Body of pancreas (tissue), 4 donors: ENCODE data around the gene BMERB1. TPM values are rescaled to one million over a fixed set of nuclear protein-coding genes. Genes with fewer than 3 reads are reported as not detected.

ENCODE experiments used
- ATAC-seq: fragments of 150-250 bp; one replicate; pipeline ENCODE4 v1.9.1; 2016
- DNase-seq, 4 donors: peaks; one replicate each; pipeline ENCODE4 v3.0.0-alpha.2; 2019
- H3K27ac ChIP-seq, 4 donors: fragments of 200-600 bp; sonication (generic); 1 replicate in 3 of 4; 2 replicates in 1 of 4; pipeline versions ENCODE4 v1.5.1 to v1.6.1; 2016 to 2019; ENCODE audit warnings: mild to moderate bottlenecking in 1 of 4, mixed read lengths in 1 of 4, moderate library complexity in 1 of 4
- H3K27me3 ChIP-seq, 2 donors: fragments of 200-600 bp; sonication (generic); one replicate each; pipeline ENCODE4 v1.6.0; 2016; ENCODE audit warnings: mild to moderate bottlenecking in 1 of 2
- H3K36me3 ChIP-seq, 2 donors: fragments of 200-600 bp; sonication (generic); replicated peaks in 1 of 2; 2 replicates each; pipeline ENCODE4 v1.5.1; 2016; ENCODE audit warnings: low read depth in 2 of 2; ENCODE audit not compliant: insufficient read depth in 1 of 2
- H3K4me1 ChIP-seq: fragments of 200-600 bp; sonication (generic); one replicate; pipeline ENCODE4 v1.6.0; 2016
- H3K4me3 ChIP-seq, 2 donors: fragments of 200-600 bp; sonication (generic); 1 replicate in 1 of 2; 2 replicates in 1 of 2; pipeline ENCODE4 v1.5.1; 2016 to 2019
- H3K9me3 ChIP-seq, 3 donors: fragments of 200-600 bp; sonication (generic); 1 replicate in 2 of 3; 2 replicates in 1 of 3; pipeline ENCODE4 v1.5.1; 2016
- CTCF ChIP-seq, 7 experiments: fragments of 450-650 bp in 4 of 7; fragments of 200-600 bp in 3 of 7; sonication (generic) in 3 of 7; IDR thresholded peaks; one replicate each; pipeline ENCODE4 v1.5.1; 2016 to 2019; ENCODE audit warnings: antibody characterized with exemption in 7 of 7
- POLR2A ChIP-seq, 3 donors: fragments of 450-650 bp; IDR thresholded peaks; one replicate each; pipeline ENCODE4 v1.6.1; 2016; ENCODE audit warnings: antibody characterized with exemption in 3 of 3, mild to moderate bottlenecking in 2 of 3
- WGBS, 2 donors: methylation state at CpG; one replicate each; pipeline ENCODE4 v1.1.5; 2017; 5-methylcytosine and 5-hydroxymethylcytosine counted together
- intact Hi-C: fragments of 100-400 bp; cut with DNase I; formaldehyde crosslinking; loops from one replicate; pipeline ENCODE4 v1.15.1; 2023
- total RNA-seq, 2 donors: library from RNA; depleted of rRNA; stranded (reverse); fragments of >200 nt; gene quantifications; one replicate each; pipeline ENCODE4 v1.1.0, GENCODE V29; 2016

Gene BMERB1
- total RNA-seq, 2 donors from 2014 or later = 8.9 to 22.3 TPM

DNA sequence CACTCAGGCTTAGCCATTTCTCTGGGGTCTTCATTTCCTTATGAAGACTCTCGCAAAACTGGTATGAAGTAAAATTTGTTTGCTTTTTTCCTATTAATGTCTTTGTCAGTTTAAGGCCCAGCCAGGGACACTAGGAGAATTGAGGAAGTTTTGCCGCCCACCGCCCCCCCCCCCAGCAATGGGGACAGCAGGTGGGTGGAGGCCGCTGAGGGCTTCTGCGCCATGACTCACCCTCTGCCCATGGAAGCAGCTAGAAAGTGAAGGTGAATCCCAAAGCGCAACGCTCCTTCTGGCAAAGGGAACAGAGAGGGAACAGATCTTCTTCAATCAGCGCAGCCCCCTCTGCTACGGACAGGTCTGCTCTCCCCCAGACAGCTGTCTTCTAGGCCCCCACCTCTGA, 158.8 kb downstream of the BMERB1 start:
- Histone ChIP-seq H3K27me3 (no peaks in the 10 kb centered on the region), H3K9me3 (no peaks in the 10 kb centered on the region), H3K36me3 (peaks cover 4 to 22% of the 10 kb centered on the region in 2 donors), H3K27ac (no peak overlapping the region), H3K4me1 (peaks cover 14% of the 10 kb centered on the region), H3K4me3 (no peak overlapping the region)
- intact Hi-C loops = no loop called here
- 94% methylated on average over 7 to 9 of the region's 9 CpGs for WGBS, 2 donors
- TF ChIP-seq CTCF (IDR thresholded peaks at IDR 0.05) = no peak
- no peak for TF ChIP-seq POLR2A (IDR thresholded peaks at IDR 0.05)
- DNase-seq = peak in 1 of 4 donors; percentile 40
- no peak for ATAC-seq

GRCh38 chr16:15594711-15595320, 160.4 kb downstream of the BMERB1 start:
- ATAC-seq (no peak), DNase-seq (no peak)
- no peaks in the 10 kb centered on the region for H3K27me3 ChIP-seq
- no peaks in the 10 kb centered on the region for H3K9me3 ChIP-seq
- WGBS, 2 donors = 85 to 91% methylated on average over 6 of the region's 6 CpGs
- H3K36me3 ChIP-seq = peaks cover 4 to 34% of the 10 kb centered on the region in 2 donors
- no peak overlapping the region for H3K4me3 ChIP-seq
- TF ChIP-seq CTCF (IDR thresholded peaks at IDR 0.05) (no peak), POLR2A (IDR thresholded peaks at IDR 0.05) (no peak)
- H3K4me1 ChIP-seq = peaks cover 14% of the 10 kb centered on the region
- no peak overlapping the region for H3K27ac ChIP-seq
- intact Hi-C loops = no loop called here

- intact Hi-C loops = no loop called here
- ATAC-seq (no peak), DNase-seq (no peak)
- Histone ChIP-seq H3K36me3 (peaks cover 4 to 48% of the 10 kb centered on the region in 2 donors), H3K4me3 (no peak overlapping the region), H3K27me3 (no peaks in the 10 kb centered on the region), H3K9me3 (no peaks in the 10 kb centered on the region), H3K4me1 (no peaks in the 10 kb centered on the region), H3K27ac (no peak overlapping the region)
- WGBS, 2 donors = 87 to 90% methylated on average over 6 of the region's 6 CpGs
- no peak for TF ChIP-seq POLR2A (IDR thresholded peaks at IDR 0.05)
- no peak for TF ChIP-seq CTCF (IDR thresholded peaks at IDR 0.05)
Measured at GRCh38 chr16:15597135-15597534, 162.7 kb downstream of the BMERB1 start.

DNA sequence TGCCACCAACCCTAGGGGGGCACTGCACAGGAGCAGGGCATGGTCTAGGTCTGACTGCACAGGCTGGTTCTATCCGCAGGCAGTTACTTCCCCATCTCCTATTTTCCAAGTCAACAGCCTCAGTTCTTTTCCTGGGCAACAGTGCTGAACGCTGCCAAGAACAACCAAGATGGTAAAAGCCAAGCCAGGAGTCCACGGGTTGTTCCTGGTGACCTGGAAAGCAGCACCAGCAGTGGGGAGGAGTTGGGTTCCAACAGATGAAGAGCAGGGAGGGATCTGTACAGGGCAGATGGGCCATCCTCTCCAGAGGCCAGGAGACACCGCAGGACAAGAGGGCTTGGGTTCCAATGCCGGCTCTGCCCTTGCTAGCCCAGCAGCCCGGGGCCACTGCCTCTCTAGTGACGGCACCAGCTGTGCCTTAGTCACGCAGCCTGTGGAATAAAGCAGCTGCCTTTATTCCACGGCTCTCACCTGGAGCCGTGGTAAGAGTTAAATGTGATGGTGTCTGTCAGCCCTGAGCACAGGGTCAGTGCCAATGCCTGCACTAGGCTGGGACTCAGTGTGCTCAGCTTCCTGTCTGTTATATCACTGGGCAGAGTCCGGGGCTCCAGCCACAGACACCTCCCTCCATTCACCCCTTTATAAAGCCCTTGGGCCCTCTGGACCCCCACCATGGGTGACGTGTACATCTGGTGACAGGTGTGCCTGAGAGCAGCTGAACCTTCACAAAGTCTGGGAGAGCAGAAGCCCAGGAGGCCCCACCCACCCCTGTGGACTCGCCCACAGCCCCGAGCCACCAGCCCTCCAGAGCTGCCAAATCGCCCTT, 163.6 kb downstream of the BMERB1 start:
- Histone ChIP-seq H3K4me1 (no peaks in the 10 kb centered on the region), H3K4me3 (no peak overlapping the region), H3K27me3 (no peaks in the 10 kb centered on the region), H3K27ac (no peak overlapping the region), H3K36me3 (peaks cover 4 to 52% of the 10 kb centered on the region in 2 donors), H3K9me3 (no peaks in the 10 kb centered on the region)
- ATAC-seq = no peak
- TF ChIP-seq POLR2A (IDR thresholded peaks at IDR 0.05) = no peak
- TF ChIP-seq CTCF (IDR thresholded peaks at IDR 0.05) = no peak
- DNase-seq = no peak
- intact Hi-C loops = no loop called here
- WGBS, 2 donors = 60 to 86% methylated on average over 2 to 15 of the region's 15 CpGs
